HEK293 (cell line): ENCODE data around the gene RASSF3.

Source experiments
- CTCF ChIA-PET: fragments of 350-600 bp; formaldehyde crosslinking; extraction: SDS; loops from one replicate; lab custom pipeline; 2021; ENCODE audit warnings: antibody characterized with exemption; lab: Yijun Ruan, JAX
- POLR2A ChIA-PET: fragments of 300-600 bp; formaldehyde crosslinking; extraction: SDS; loops from one replicate; lab custom pipeline; 2020; ENCODE audit warnings: antibody characterized with exemption, inconsistent platforms; lab: Yijun Ruan, JAX
- H3K27ac ChIP-seq: fragments of 200-500 bp; sonication (Bioruptor generic); 2 replicates; pipeline ENCODE4 v1.5.1; 2014; ENCODE audit warnings: low read depth, low read length, control low read depth, inconsistent platforms; ENCODE audit errors: extremely low read depth
- H3K36me3 ChIP-seq, 2 experiments: fragments of 200-500 bp in 1 of 2; sonication (Bioruptor generic) in 1 of 2; 1 replicate in 1 of 2; 2 replicates in 1 of 2; pipeline ENCODE4 v1.5.1; 2014 to 2017; ENCODE audit warnings: inconsistent platforms in 2 of 2, low read length in 2 of 2; ENCODE audit not compliant: control insufficient read depth in 2 of 2, insufficient read depth in 1 of 2
- H3K4me1 ChIP-seq: fragments of 200-500 bp; sonication (Bioruptor generic); 2 replicates; pipeline ENCODE4 v1.5.1; 2014; ENCODE audit warnings: mild to moderate bottlenecking, low read length, inconsistent platforms; ENCODE audit not compliant: control insufficient read depth, insufficient read depth
- H3K4me3 ChIP-seq: 2 replicates; pipeline ENCODE4 v1.5.1; 2011; ENCODE audit warnings: low read depth, mild to moderate bottlenecking, control low read depth, low read length, moderate library complexity
- H3K9me3 ChIP-seq: fragments of 200-500 bp; sonication (Bioruptor generic); 2 replicates; pipeline ENCODE4 v1.5.1; 2014; ENCODE audit warnings: low read depth, low read length, inconsistent platforms; ENCODE audit not compliant: control insufficient read depth, insufficient read depth
- BCL11A ChIP-seq: fragments of 450-650 bp; formaldehyde crosslinking; IDR thresholded peaks from 2 replicates; pipeline ENCODE4 v1.5.1; 2016; ENCODE audit warnings: low read depth, missing biosample characterization, missing genetic modification characterization
- GLIS2 ChIP-seq: fragments of 450-650 bp; formaldehyde crosslinking; IDR thresholded peaks from 2 replicates; pipeline ENCODE4 v1.5.1; 2016; ENCODE audit warnings: missing biosample characterization, missing genetic modification characterization
- KLF8 ChIP-seq: fragments of 450-650 bp; formaldehyde crosslinking; IDR thresholded peaks from 2 replicates; pipeline ENCODE4 v1.5.1; 2016; ENCODE audit warnings: missing biosample characterization, missing genetic modification characterization
- MEIS1 ChIP-seq: sonication (generic); formaldehyde crosslinking; IDR thresholded peaks from 2 replicates; pipeline ENCODE4 v1.8.1; 2022; ENCODE audit warnings: missing genetic modification reagents, mild to moderate bottlenecking, borderline replicate concordance
- PRDM1 ChIP-seq: fragments of 450-650 bp; formaldehyde crosslinking; IDR thresholded peaks from 2 replicates; pipeline ENCODE4; 2016; ENCODE audit warnings: missing biosample characterization, missing genetic modification characterization
- SCRT2 ChIP-seq: fragments of 450-650 bp; formaldehyde crosslinking; IDR thresholded peaks from 2 replicates; pipeline ENCODE4 v1.5.1; 2016; ENCODE audit warnings: missing biosample characterization, missing genetic modification characterization
- ZEB2 ChIP-seq: fragments of 450-650 bp; formaldehyde crosslinking; IDR thresholded peaks from 2 replicates; pipeline ENCODE4 v1.5.1; 2016; ENCODE audit warnings: missing biosample characterization, missing genetic modification characterization
- ZFP69B ChIP-seq: fragments of 450-650 bp; formaldehyde crosslinking; IDR thresholded peaks from 2 replicates; pipeline ENCODE4 v1.5.1; 2016; ENCODE audit warnings: missing biosample characterization, missing genetic modification characterization
- ZNF133 ChIP-seq: fragments of 450-650 bp; formaldehyde crosslinking; IDR thresholded peaks from 2 replicates; pipeline ENCODE4 v1.5.1; 2016; ENCODE audit warnings: missing biosample characterization, missing genetic modification characterization
- ZNF221 ChIP-seq: fragments of 450-650 bp; formaldehyde crosslinking; IDR thresholded peaks from 2 replicates; pipeline ENCODE4 v1.5.1; 2017; ENCODE audit warnings: missing biosample characterization, missing genetic modification characterization, borderline replicate concordance
- ZNF302 ChIP-seq: fragments of 450-650 bp; formaldehyde crosslinking; IDR thresholded peaks from 2 replicates; pipeline ENCODE4 v1.5.1; 2016; ENCODE audit warnings: missing biosample characterization, missing genetic modification characterization, low read depth
- ZNF311 ChIP-seq: fragments of 450-650 bp; formaldehyde crosslinking; IDR thresholded peaks from 2 replicates; pipeline ENCODE4 v1.5.1; 2017; ENCODE audit warnings: missing biosample characterization, missing genetic modification characterization, borderline replicate concordance
- ZNF529 ChIP-seq: fragments of 450-650 bp; formaldehyde crosslinking; IDR thresholded peaks from 2 replicates; pipeline ENCODE4 v1.5.1; 2017; ENCODE audit warnings: missing genetic modification characterization, missing biosample characterization; ENCODE audit not compliant: insufficient replicate concordance
- ZNF600 ChIP-seq: fragments of 450-650 bp; formaldehyde crosslinking; IDR thresholded peaks from 2 replicates; pipeline ENCODE4 v1.5.1; 2016; ENCODE audit warnings: missing biosample characterization, missing genetic modification characterization
- ZNF76 ChIP-seq: fragments of 450-650 bp; formaldehyde crosslinking; IDR thresholded peaks from 2 replicates; pipeline ENCODE4; 2016; ENCODE audit warnings: low read depth, missing biosample characterization, missing genetic modification characterization, borderline replicate concordance
- ZNF837 ChIP-seq: fragments of 450-650 bp; formaldehyde crosslinking; IDR thresholded peaks from 2 replicates; pipeline ENCODE4 v1.5.1; 2016; ENCODE audit warnings: missing biosample characterization, missing genetic modification characterization
- TF ChIP-seq, protein P1 (sequence below): fragments of 450-650 bp; formaldehyde crosslinking; IDR thresholded peaks from 2 replicates; pipeline ENCODE4 v1.5.1; 2016; ENCODE audit warnings: missing biosample characterization, missing genetic modification characterization, borderline replicate concordance
- TF ChIP-seq, protein P2 (sequence below): fragments of 450-650 bp; formaldehyde crosslinking; IDR thresholded peaks from 2 replicates; pipeline ENCODE4 v1.5.1; 2016; ENCODE audit warnings: missing biosample characterization, missing genetic modification characterization
- TF ChIP-seq, protein P3 (sequence below): fragments of 450-650 bp; formaldehyde crosslinking; IDR thresholded peaks from 2 replicates; pipeline ENCODE4 v1.5.1; 2016; ENCODE audit warnings: missing biosample characterization, missing genetic modification characterization
- TF ChIP-seq, protein P4 (sequence below): fragments of 450-650 bp; IDR thresholded peaks from 2 replicates; pipeline ENCODE4 v1.5.1; 2018; ENCODE audit warnings: missing biosample characterization, missing genetic modification characterization

The RASSF3 gene

DNA sequence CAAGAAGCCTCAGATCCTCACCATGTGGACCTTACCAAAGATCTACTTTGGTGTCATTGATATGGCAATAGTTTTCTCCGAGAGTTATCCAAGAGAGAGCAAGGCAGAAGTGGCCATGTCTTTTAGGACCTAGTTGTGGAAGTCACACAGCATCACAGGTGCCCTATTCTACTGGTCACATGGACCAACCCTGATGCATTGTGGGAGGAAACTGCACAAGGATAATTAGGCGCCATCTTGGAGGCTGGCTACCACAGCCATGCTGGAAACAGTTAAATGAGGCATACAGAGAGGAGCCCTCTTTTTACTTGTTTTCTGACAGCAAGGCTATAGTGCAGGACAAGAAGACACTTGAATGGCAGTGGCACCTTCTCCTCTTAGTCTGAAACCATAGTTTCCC lies 99.1 kb downstream of the RASSF3 start:
- no peaks in the 10 kb centered on the region for H3K4me1 ChIP-seq
- no peaks in the 10 kb centered on the region for H3K9me3 ChIP-seq
- no peak overlapping the region for H3K4me3 ChIP-seq
- peaks cover 0 to 11% of the 10 kb centered on the region in 2 experiments; a peak in 1 of 3 replicates for H3K36me3 ChIP-seq
- CTCF ChIA-PET, result interaction anchor here (3.9 kb wide), 1 partner anchor 12 kb away, joined by 20 read pairs; no protein-coding TSS in a partner anchor
- POLR2A ChIA-PET, result no interaction called here
- TF ChIP-seq GLIS2 (tag by site-specific recombination), result no peak
- no peak for TF ChIP-seq ZNF311 (tag by site-specific recombination)
- TF ChIP-seq, protein P1, sequence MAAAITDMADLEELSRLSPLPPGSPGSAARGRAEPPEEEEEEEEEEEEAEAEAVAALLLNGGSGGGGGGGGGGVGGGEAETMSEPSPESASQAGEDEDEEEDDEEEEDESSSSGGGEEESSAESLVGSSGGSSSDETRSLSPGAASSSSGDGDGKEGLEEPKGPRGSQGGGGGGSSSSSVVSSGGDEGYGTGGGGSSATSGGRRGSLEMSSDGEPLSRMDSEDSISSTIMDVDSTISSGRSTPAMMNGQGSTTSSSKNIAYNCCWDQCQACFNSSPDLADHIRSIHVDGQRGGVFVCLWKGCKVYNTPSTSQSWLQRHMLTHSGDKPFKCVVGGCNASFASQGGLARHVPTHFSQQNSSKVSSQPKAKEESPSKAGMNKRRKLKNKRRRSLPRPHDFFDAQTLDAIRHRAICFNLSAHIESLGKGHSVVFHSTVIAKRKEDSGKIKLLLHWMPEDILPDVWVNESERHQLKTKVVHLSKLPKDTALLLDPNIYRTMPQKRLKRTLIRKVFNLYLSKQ, result no peak
- no peak for TF ChIP-seq ZNF837
- TF ChIP-seq ZNF302, result no peak
- TF ChIP-seq ZNF221 (tag by site-specific recombination), result no peak
- TF ChIP-seq MEIS1 (CRISPR knock-in tag), result no peak
- no peak for TF ChIP-seq ZNF133 (tag by site-specific recombination)
- TF ChIP-seq BCL11A (tag by site-specific recombination), result no peak
- TF ChIP-seq PRDM1 (tag by site-specific recombination), result no peak
- TF ChIP-seq, protein P2, sequence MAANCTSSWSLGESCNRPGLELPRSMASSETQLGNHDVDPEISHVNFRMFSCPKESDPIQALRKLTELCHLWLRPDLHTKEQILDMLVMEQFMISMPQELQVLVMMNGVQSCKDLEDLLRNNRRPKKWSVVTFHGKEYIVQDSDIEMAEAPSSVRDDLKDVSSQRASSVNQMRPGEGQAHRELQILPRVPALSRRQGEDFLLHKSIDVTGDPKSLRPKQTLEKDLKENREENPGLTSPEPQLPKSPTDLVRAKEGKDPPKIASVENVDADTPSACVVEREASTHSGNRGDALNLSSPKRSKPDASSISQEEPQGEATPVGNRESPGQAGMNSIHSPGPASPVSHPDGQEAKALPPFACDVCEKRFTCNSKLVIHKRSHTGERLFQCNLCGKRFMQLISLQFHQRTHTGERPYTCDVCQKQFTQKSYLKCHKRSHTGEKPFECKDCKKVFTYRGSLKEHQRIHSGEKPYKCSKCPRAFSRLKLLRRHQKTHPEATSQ (tag by site-specific recombination), result no peak
- TF ChIP-seq, protein P3, sequence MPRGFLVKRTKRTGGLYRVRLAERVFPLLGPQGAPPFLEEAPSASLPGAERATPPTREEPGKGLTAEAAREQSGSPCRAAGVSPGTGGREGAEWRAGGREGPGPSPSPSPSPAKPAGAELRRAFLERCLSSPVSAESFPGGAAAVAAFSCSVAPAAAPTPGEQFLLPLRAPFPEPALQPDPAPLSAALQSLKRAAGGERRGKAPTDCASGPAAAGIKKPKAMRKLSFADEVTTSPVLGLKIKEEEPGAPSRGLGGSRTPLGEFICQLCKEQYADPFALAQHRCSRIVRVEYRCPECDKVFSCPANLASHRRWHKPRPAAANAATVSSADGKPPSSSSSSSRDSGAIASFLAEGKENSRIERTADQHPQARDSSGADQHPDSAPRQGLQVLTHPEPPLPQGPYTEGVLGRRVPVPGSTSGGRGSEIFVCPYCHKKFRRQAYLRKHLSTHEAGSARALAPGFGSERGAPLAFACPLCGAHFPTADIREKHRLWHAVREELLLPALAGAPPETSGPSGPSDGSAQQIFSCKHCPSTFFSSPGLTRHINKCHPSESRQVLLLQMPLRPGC, result no peak
- no peak for TF ChIP-seq SCRT2 (tag by site-specific recombination)
- TF ChIP-seq ZNF529 (tag by site-specific recombination), result no peak
- no peak for TF ChIP-seq ZFP69B
- no peak for TF ChIP-seq ZEB2 (tag by site-specific recombination)
- no peak for TF ChIP-seq KLF8 (tag by site-specific recombination)
- TF ChIP-seq ZNF76 (tag by site-specific recombination), result no peak
- TF ChIP-seq ZNF600 (tag by site-specific recombination), result no peak
- H3K27ac ChIP-seq, result no peak overlapping the region

DNA sequence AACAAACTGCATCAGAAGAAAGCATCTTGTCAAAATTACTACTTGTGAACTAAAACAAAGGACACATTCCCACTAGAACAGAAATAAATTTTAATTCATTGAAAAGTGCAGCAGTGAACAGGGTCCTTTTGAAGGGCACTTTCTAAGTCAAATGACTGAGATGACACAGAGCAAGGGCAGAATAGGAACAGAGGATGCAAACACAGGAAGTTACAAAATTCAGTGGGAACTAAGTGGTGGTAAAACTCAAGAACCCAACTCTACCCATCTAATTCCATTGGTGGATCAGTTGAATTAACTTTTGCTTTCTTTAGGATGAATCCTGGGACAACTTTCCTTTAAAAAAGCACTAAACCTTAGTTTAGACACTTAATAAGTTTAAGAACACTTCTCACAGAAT lies 103.1 kb downstream of the RASSF3 start:
- TF ChIP-seq, protein P4, sequence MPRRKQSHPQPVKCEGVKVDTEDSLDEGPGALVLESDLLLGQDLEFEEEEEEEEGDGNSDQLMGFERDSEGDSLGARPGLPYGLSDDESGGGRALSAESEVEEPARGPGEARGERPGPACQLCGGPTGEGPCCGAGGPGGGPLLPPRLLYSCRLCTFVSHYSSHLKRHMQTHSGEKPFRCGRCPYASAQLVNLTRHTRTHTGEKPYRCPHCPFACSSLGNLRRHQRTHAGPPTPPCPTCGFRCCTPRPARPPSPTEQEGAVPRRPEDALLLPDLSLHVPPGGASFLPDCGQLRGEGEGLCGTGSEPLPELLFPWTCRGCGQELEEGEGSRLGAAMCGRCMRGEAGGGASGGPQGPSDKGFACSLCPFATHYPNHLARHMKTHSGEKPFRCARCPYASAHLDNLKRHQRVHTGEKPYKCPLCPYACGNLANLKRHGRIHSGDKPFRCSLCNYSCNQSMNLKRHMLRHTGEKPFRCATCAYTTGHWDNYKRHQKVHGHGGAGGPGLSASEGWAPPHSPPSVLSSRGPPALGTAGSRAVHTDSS, result no peak
- TF ChIP-seq SCRT2 (tag by site-specific recombination), result no peak
- no peak overlapping the region for H3K27ac ChIP-seq
- POLR2A ChIA-PET, result no interaction called here
- peaks cover 0 to 42% of the 10 kb centered on the region in 2 experiments for H3K36me3 ChIP-seq
- no peaks in the 10 kb centered on the region for H3K4me1 ChIP-seq
- H3K4me3 ChIP-seq, result no peak overlapping the region
- CTCF ChIA-PET, result interaction anchor here (1.3 kb wide), 2 partner anchors 16 to 164 kb away, joined by 4 to 6 read pairs; no protein-coding TSS in a partner anchor
- H3K9me3 ChIP-seq, result no peaks in the 10 kb centered on the region
